K562 (cell line): ENCODE measurements around the gene DNMT1. TPM values are rescaled to one million over a fixed set of nuclear protein-coding genes. Genes with fewer than 3 reads are reported as not detected.

ENCODE experiments used
- ATAC-seq: fragments of 200-7000 bp; cut with Tn5 transposase; 3 replicates; pipeline ENCODE4 v1.9.1; 2020; ENCODE audit warnings: moderate library complexity
- BruUV-seq: library from RNA; stranded (reverse); fragments of 400-500 nt; replicated peaks from 2 replicates; lab custom pipeline; 2021; lab: Mats Ljungman, UMichigan
- CTCF ChIA-PET: fragments of 300-600 bp; formaldehyde crosslinking; extraction: SDS; loops from one replicate; lab custom pipeline; 2021; ENCODE audit warnings: low intra/inter-chr PET ratio; lab: Yijun Ruan, JAX
- POLR2A ChIA-PET: fragments of 300-600, 350-650 bp; sonication (Branson Sonifier 250); formaldehyde crosslinking; extraction: SDS; loops from one replicate; lab custom pipeline; 2021; ENCODE audit warnings: antibody characterized with exemption, inconsistent platforms; lab: Yijun Ruan, JAX
- DNase-seq, 4 experiments: peaks; one replicate each; pipeline versions ENCODE4 v3.0.0 to v3.0.0-alpha.2; 2011 to 2018; ENCODE audit warnings: low spot score in 3 of 4, mixed read lengths in 3 of 4; ENCODE audit errors: extremely low read depth in 1 of 4
- FAIRE-seq: peaks from 2 replicates; lab custom pipeline; 2011; peaks lifted over from hg19 to GRCh38; lab: Jason Lieb, UNC
- H2AFZ ChIP-seq: 2 replicates; pipeline ENCODE4 v1.6.0; 2011; ENCODE audit warnings: low read depth, low read length, control low read depth, inconsistent platforms
- H3K27ac ChIP-seq: fragments of 200-600 bp; 3 replicates; pipeline ENCODE4 v1.8.0; 2011; ENCODE audit warnings: low read depth, mild to moderate bottlenecking, control low read depth, inconsistent platforms, low read length, moderate library complexity, mixed read lengths; ENCODE audit errors: extremely low read depth
- H3K27me3 ChIP-seq, 2 experiments: fragments of 300-600 bp in 1 of 2; 2 replicates in 1 of 2; 3 replicates in 1 of 2; pipeline versions ENCODE4 v1.6.0 to v1.8.0; 2011; ENCODE audit warnings: inconsistent platforms in 2 of 2, low read length in 2 of 2, mild to moderate bottlenecking in 1 of 2, mixed read lengths in 1 of 2, moderate library complexity in 1 of 2; ENCODE audit not compliant: control insufficient read depth in 2 of 2, insufficient read depth in 2 of 2
- H3K36me3 ChIP-seq: fragments of 300-600 bp; 3 replicates; pipeline ENCODE4 v1.8.0; 2011; ENCODE audit warnings: mild to moderate bottlenecking, low read length, inconsistent platforms; ENCODE audit not compliant: control insufficient read depth, insufficient read depth
- H3K4me1 ChIP-seq, 2 experiments: fragments of 200-600 bp in 1 of 2; replicated peaks in 1 of 2; 2 replicates in 1 of 2; 3 replicates in 1 of 2; pipeline versions ENCODE4 v1.5.1 to v1.8.0; 2011; ENCODE audit warnings: inconsistent platforms in 2 of 2, low read length in 2 of 2, mild to moderate bottlenecking in 1 of 2, mixed read lengths in 1 of 2, moderate library complexity in 1 of 2; ENCODE audit not compliant: control insufficient read depth in 2 of 2, insufficient read depth in 2 of 2
- H3K4me2 ChIP-seq: 2 replicates; pipeline ENCODE4 v1.6.1; 2011; ENCODE audit warnings: low read length, control low read depth, inconsistent platforms, mixed read lengths; ENCODE audit not compliant: insufficient read depth
- H3K4me3 ChIP-seq: fragments of 200-600 bp; sonication (generic), shearing (Covaris generic); 2 replicates; pipeline ENCODE4 v1.5.1; 2016; ENCODE audit warnings: control low read depth, inconsistent platforms
- H3K79me2 ChIP-seq: fragments of 200-600 bp; 3 replicates; pipeline ENCODE4 v1.8.0; 2011; ENCODE audit warnings: low read length, inconsistent platforms; ENCODE audit not compliant: control insufficient read depth, insufficient read depth
- H3K9ac ChIP-seq, 2 experiments: 2 replicates each; pipeline versions ENCODE4 v1.6.0 to v1.6.1; 2011; ENCODE audit warnings: low read depth in 2 of 2, low read length in 2 of 2, control low read depth in 1 of 2, inconsistent platforms in 1 of 2, mild to moderate bottlenecking in 1 of 2, mixed read lengths in 1 of 2; ENCODE audit not compliant: insufficient read depth in 1 of 2
- H3K9me1 ChIP-seq: one replicate; pipeline ENCODE4 v1.6.0; 2011; ENCODE audit warnings: inconsistent platforms, mild to moderate bottlenecking, low read length, moderate library complexity; ENCODE audit not compliant: control insufficient read depth, insufficient read depth
- H3K9me3 ChIP-seq: replicated peaks from 2 replicates; pipeline ENCODE4 v1.5.1; 2011; ENCODE audit warnings: low read depth, low read length, inconsistent platforms; ENCODE audit not compliant: control insufficient read depth, insufficient read depth
- H4K20me1 ChIP-seq: replicated peaks from 2 replicates; pipeline ENCODE4 v1.6.1; 2011; ENCODE audit warnings: low read length, inconsistent platforms, mixed read lengths; ENCODE audit not compliant: control insufficient read depth, insufficient read depth
- BMI1 ChIP-seq: fragments of 150-350 bp; IDR thresholded peaks from 2 replicates; pipeline ENCODE4 v1.6.1; 2014; ENCODE audit warnings: low read length
- DACH1 ChIP-seq: fragments of 450-650 bp; IDR thresholded peaks from 2 replicates; pipeline ENCODE4 v1.6.1; 2018; ENCODE audit not compliant: partially characterized antibody
- EP400 ChIP-seq: fragments of 450-650 bp; IDR thresholded peaks from 2 replicates; pipeline ENCODE4 v1.6.1; 2017; ENCODE audit warnings: antibody characterized with exemption, mild to moderate bottlenecking, moderate library complexity
- EZH2 ChIP-seq: IDR thresholded peaks from 2 replicates; pipeline ENCODE4 v1.6.1; 2012; ENCODE audit warnings: low read depth, mild to moderate bottlenecking, inconsistent platforms, low read length, borderline replicate concordance
- HDAC8 ChIP-seq: fragments of 450-650 bp; IDR thresholded peaks from 2 replicates; pipeline ENCODE4 v1.6.1; 2016; ENCODE audit warnings: mild to moderate bottlenecking, missing genetic modification characterization, moderate library complexity, missing compliant biosample characterization
- HIVEP1 ChIP-seq: fragments of 250-450 bp; sonication (Bioruptor Pico); IDR thresholded peaks from 2 replicates; pipeline ENCODE4 v1.4.0; 2020; ENCODE audit warnings: mild to moderate bottlenecking
- HNRNPK ChIP-seq: fragments of 200-400 bp; formaldehyde crosslinking; IDR thresholded peaks from one replicate; pipeline ENCODE4 v1.6.1; 2018; ENCODE audit warnings: mild to moderate bottlenecking, low read depth, low read length; ENCODE audit not compliant: poor library complexity, severe bottlenecking
- KDM4B ChIP-seq, 2 experiments: fragments of 450-650 bp in 1 of 2; sonication (generic) in 1 of 2; IDR thresholded peaks; 2 replicates each; pipeline ENCODE4 v1.6.1; 2016 to 2017; ENCODE audit warnings: borderline replicate concordance in 2 of 2, antibody characterized with exemption in 1 of 2, low read depth in 1 of 2, mild to moderate bottlenecking in 1 of 2
- KHSRP ChIP-seq: fragments of 450-650 bp; IDR thresholded peaks from 2 replicates; pipeline ENCODE4 v1.6.1; 2017
- MYNN ChIP-seq, 2 experiments: sonication (generic); formaldehyde crosslinking in 1 of 2; IDR thresholded peaks; 2 replicates each; pipeline versions ENCODE4 v1.5.0 to v1.6.1; 2016 to 2020; ENCODE audit warnings: antibody characterized with exemption in 1 of 2, missing genetic modification reagents in 1 of 2
- PTTG1 ChIP-seq: fragments of 450-650 bp; IDR thresholded peaks from 2 replicates; pipeline ENCODE4 v1.6.1; 2016; ENCODE audit warnings: low read depth, mild to moderate bottlenecking, missing genetic modification characterization, missing compliant biosample characterization
- RNF2 ChIP-seq: sonication (generic); IDR thresholded peaks from 2 replicates; pipeline ENCODE4 v1.6.1; 2016
- TCF3 ChIP-seq: sonication (generic); formaldehyde crosslinking; IDR thresholded peaks from 2 replicates; pipeline ENCODE4 v1.4.0; 2020; ENCODE audit warnings: mild to moderate bottlenecking, missing genetic modification reagents
- ZNF140 ChIP-seq: fragments of 250-450 bp; sonication (Bioruptor Pico); IDR thresholded peaks from 2 replicates; pipeline ENCODE4 v1.8.0; 2021; ENCODE audit warnings: moderate library complexity, mild to moderate bottlenecking, inconsistent platforms
- ZNF311 ChIP-seq: fragments of 250-450 bp; sonication (Bioruptor Pico); IDR thresholded peaks from 2 replicates; pipeline ENCODE4 v1.4.0; 2020; ENCODE audit warnings: mild to moderate bottlenecking, moderate library complexity
- ZNF707 ChIP-seq: fragments of 250-450 bp; sonication (Bioruptor Pico); conservative IDR thresholded peaks from 2 replicates; pipeline ENCODE4 v1.8.0; 2022; ENCODE audit warnings: inconsistent platforms, mild to moderate bottlenecking, moderate library complexity
- WGBS: fragments of 100-300 bp; shearing (Covaris generic); methylation state at CpG from one replicate; pipeline ENCODE4 v1.1.6; 2016; ENCODE audit warnings: low coverage, mixed read lengths; ENCODE audit not compliant: insufficient coverage; ENCODE audit errors: missing lambda C conversion rate; 5-methylcytosine and 5-hydroxymethylcytosine counted together
- in situ Hi-C: fragments of 300-500 bp; cut with MboI; formaldehyde crosslinking; loops from 4 replicates; pipeline ENCODE4 v1.15.0; 2018; ENCODE audit warnings: inconsistent platforms, mixed read lengths
- intact Hi-C: fragments of 100-400 bp; cut with micrococcal nuclease; formaldehyde crosslinking; loops from 2 replicates; pipeline ENCODE4 v1.14.2; 2022
- polyA plus RNA-seq, 8 experiments: library from polyadenylated mRNA; depleted of rRNA in 4 of 8; stranded (reverse) in 5 of 8; unstranded in 3 of 8; fragments of >200 nt; fragmentation: Nextera tagmentation in 2 of 8; fragmentation: Illumina TruSeq in 1 of 8; extraction: Ambion mirVana in 2 of 8; extraction: Trizol in 1 of 8; gene quantifications; 2 replicates each; pipeline versions ENCODE4 v1.2.1 to v1.2.3, GENCODE V29; 2011 to 2014; ENCODE audit warnings: inconsistent platforms in 1 of 8, missing spikeins in 1 of 8
- total RNA-seq, 7 experiments: library from RNA; depleted of rRNA in 6 of 7; stranded (reverse); fragments of >200 nt in 6 of 7; fragmentation: Illumina TruSeq in 2 of 7; extraction: Trizol in 2 of 7; gene quantifications; 2 replicates each; pipeline versions ENCODE4 v1.2.1 to v1.2.3, GENCODE V29; 2011 to 2021; ENCODE audit warnings: low replicate concordance in 1 of 7
- TF ChIP-seq, protein P1 (sequence below): fragments of 450-650 bp; IDR thresholded peaks from 2 replicates; pipeline ENCODE4 v1.6.1; 2016; ENCODE audit warnings: antibody characterized with exemption

DNMT1 gene
- total and polyA plus RNA-seq, 9 of the 15 experiments (the other 6 are each of a cell fraction or from before 2014, with no cell fraction given) = 80.1 to 271 (median 121) TPM

DNA sequence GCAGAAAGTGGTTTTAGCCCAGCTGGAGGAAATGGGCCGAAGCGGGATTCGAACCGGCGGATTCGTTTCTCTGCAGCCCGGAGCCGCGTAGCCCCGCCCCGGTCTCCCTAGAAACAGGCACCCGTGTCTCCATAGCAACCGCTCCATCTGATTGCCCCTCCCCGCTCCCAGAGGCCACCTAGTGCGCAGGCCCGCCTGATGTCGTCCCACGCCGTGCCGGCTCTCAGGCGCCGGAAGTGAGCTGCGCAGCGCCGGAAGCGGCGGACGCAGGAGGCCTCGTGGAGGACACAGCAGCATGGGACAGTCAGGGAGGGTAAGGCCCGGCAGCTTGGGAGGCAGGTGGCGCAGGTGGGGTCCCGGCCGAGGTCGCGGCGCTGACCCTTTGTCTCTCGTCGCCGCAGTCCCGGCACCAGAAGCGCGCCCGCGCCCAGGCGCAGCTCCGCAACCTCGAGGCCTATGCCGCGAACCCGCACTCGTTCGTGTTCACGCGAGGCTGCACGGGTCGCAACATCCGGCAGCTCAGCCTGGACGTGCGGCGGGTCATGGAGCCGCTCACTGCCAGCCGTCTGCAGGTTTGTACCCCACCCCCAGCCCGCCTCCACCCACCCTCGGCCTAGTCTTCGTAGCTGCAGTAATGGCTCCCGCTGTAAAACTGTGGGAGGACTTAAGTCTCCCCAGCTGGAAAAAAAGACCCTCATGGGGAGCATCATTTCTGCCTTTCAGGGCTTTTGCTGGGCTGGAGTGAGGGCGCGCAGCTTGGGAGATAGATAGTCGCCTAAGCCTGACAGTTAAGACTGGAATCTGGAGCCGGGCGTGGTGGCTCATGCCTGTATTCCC is 88.4 kb downstream of the DNMT1 start, which contains the start of gene PPAN:
Gene PPAN, plus strand, starts transcription at position 263 of the 837 bp plus-strand sequence. Its CDS starts 33 bp downstream, at position 296.
- in situ Hi-C loops (no loop called here), intact Hi-C loops (no loop called here)
- Histone ChIP-seq H3K9ac (peak within 1 kb of the TSS; percentile 94 to 98), H3K4me3 (peak within 1 kb of the TSS; percentile 77), H3K9me1 (no peaks in the 10 kb centered on the region), H3K36me3 (peaks cover 44% of the 10 kb centered on the region), H2AFZ (peak within 1 kb of the TSS; percentile 75), H3K27ac (peak within 1 kb of the TSS; percentile 96), H3K4me2 (peak within 1 kb of the TSS; percentile 91), H3K27me3 (no peaks in the 10 kb centered on the region), H3K4me1 (peaks cover 34 to 62% of the 10 kb centered on the region in 2 experiments), H4K20me1 (no peaks in the 10 kb centered on the region; the same call in 1 of the 2 replicates), H3K9me3 (no peaks in the 10 kb centered on the region), H3K79me2 (peaks cover 37% of the 10 kb centered on the region)
- ATAC-seq (peak; percentile 97), DNase-seq (peak; percentile 95 to 100 (median 98)), FAIRE-seq (peak; percentile 98)
- BruUV-seq = no TSS peak
- POLR2A ChIA-PET = interaction anchor here (0.5 to 3.9 kb wide), 12 partner anchors 10 to 282 kb away, joined by 3 to 49 read pairs (median 4); partner anchors contain the start of gene EIF3G
- CTCF ChIA-PET = no interaction called here
- WGBS = 0% methylated on average over 52 of the region's 71 CpGs
- TF ChIP-seq ZNF140 (CRISPR knock-in tag) (no peak), ZNF707 (CRISPR knock-in tag) (no peak), RNF2 (0 out of 2 replicates have a peak, but pooled peaks have one; percentile 54), DACH1 (peak; percentile 79), HIVEP1 (CRISPR knock-in tag) (no peak), KDM4B (IDR thresholded peaks at IDR 0.05; ENCODE audit: borderline replicate concordance in 2 of 2, low read depth in 1 of 2) (0 out of 4 replicates have a peak, but pooled peaks of 1 of the 2 experiments have one; percentile 74), HNRNPK (no peak), TCF3 (CRISPR knock-in tag) (no peak), BMI1 (peak; percentile 99), EP400 (peak; percentile 100), ZNF311 (CRISPR knock-in tag) (no peak), MYNN (IDR thresholded peaks at IDR 0.05) (peak; percentile 99), MYNN (CRISPR knock-in tag; IDR thresholded peaks at IDR 0.05) (no peak), HDAC8 (tag) (no peak), EZH2 (no peak), PTTG1 (tag) (no peak), KHSRP (no peak)
- TF ChIP-seq, protein P1, sequence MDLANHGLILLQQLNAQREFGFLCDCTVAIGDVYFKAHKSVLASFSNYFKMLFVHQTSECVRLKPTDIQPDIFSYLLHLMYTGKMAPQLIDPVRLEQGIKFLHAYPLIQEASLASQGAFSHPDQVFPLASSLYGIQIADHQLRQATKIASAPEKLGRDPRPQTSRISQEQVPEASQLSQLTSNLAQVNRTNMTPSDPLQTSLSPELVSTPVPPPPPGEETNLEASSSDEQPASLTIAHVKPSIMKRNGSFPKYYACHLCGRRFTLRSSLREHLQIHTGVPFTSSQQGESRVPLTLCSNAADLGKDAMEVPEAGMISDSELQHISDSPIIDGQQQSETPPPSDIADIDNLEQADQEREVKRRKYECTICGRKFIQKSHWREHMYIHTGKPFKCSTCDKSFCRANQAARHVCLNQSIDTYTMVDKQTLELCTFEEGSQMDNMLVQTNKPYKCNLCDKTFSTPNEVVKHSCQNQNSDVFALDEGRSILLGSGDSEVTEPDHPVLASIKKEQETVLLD = peak; percentile 73; the same call in 1 of the 2 replicates
